OCI-LY1 (cell line): ENCODE measurements around the gene IKZF3.

Source experiments
- H2AFZ ChIP-seq: fragments of 200-600 bp; sonication (generic), shearing (Covaris generic); 2 replicates; pipeline ENCODE4 v1.6.0; 2014; ENCODE audit warnings: antibody characterized with exemption, mild to moderate bottlenecking, low read length
- H3F3A ChIP-seq: fragments of 200-600 bp; sonication (generic), shearing (Covaris generic); 2 replicates; pipeline ENCODE4 v1.6.0; 2014; ENCODE audit warnings: mild to moderate bottlenecking, antibody characterized with exemption, low read length, moderate library complexity; ENCODE audit not compliant: insufficient read depth
- H3K27ac ChIP-seq: fragments of 200-600 bp; sonication (generic); 2 replicates; pipeline ENCODE4 v1.5.1; 2014; ENCODE audit warnings: low read length, mixed run types, mild to moderate bottlenecking, low read depth; ENCODE audit not compliant: poor library complexity, severe bottlenecking
- H3K27me3 ChIP-seq: fragments of 200-600 bp; sonication (generic); 2 replicates; pipeline ENCODE4 v1.6.0; 2014; ENCODE audit warnings: antibody characterized with exemption, mild to moderate bottlenecking, low read length, moderate library complexity; ENCODE audit not compliant: insufficient read depth
- H3K36me3 ChIP-seq: fragments of 200-600 bp; sonication (generic); 2 replicates; pipeline ENCODE4 v1.6.1; 2014; ENCODE audit warnings: mild to moderate bottlenecking, antibody characterized with exemption, low read length, moderate library complexity, mixed read lengths; ENCODE audit not compliant: insufficient read depth
- H3K4me1 ChIP-seq: fragments of 200-600 bp; sonication (generic); 2 replicates; pipeline ENCODE4 v1.5.1; 2014; ENCODE audit warnings: mild to moderate bottlenecking, low read length, moderate library complexity; ENCODE audit not compliant: insufficient read depth, severe bottlenecking
- H3K4me2 ChIP-seq: fragments of 200-600 bp; sonication (generic), shearing (Covaris generic); 2 replicates; pipeline ENCODE4 v1.6.1; 2014; ENCODE audit warnings: low read length
- H3K4me3 ChIP-seq: fragments of 200-600 bp; sonication (generic); 2 replicates; pipeline ENCODE4 v1.5.1; 2014; ENCODE audit warnings: low read length, low read depth, mild to moderate bottlenecking, mixed read lengths; ENCODE audit not compliant: poor library complexity, severe bottlenecking
- H3K79me2 ChIP-seq: fragments of 200-600 bp; shearing (Covaris generic); 2 replicates; pipeline ENCODE4 v1.6.1; 2016; ENCODE audit warnings: mixed run types, low read length, mixed read lengths; ENCODE audit not compliant: insufficient read depth
- H3K9ac ChIP-seq: fragments of 200-600 bp; sonication (generic), shearing (Covaris generic); 2 replicates; pipeline ENCODE4 v1.6.1; 2014; ENCODE audit warnings: mild to moderate bottlenecking, low read length, mixed read lengths
- H3K9me2 ChIP-seq: fragments of 200-600 bp; sonication (generic), shearing (Covaris generic); 2 replicates; pipeline ENCODE4 v1.6.1; 2014; ENCODE audit warnings: low read depth, mild to moderate bottlenecking, low read length, mixed read lengths
- H3K9me3 ChIP-seq: fragments of 200-600 bp; shearing (Covaris generic); 2 replicates; pipeline ENCODE4 v1.6.1; 2014; ENCODE audit warnings: low read length, mixed read lengths
- H4K20me1 ChIP-seq: fragments of 200-600 bp; sonication (generic), shearing (Covaris generic); 2 replicates; pipeline ENCODE4 v1.6.0; 2016; ENCODE audit warnings: mild to moderate bottlenecking, low read length; ENCODE audit not compliant: insufficient read depth
- CTCF ChIP-seq: fragments of 200-600 bp; sonication (generic), shearing (Covaris generic); IDR thresholded peaks from 2 replicates; pipeline ENCODE4 v1.5.1; 2017; ENCODE audit warnings: mild to moderate bottlenecking, antibody characterized with exemption, low read length, moderate library complexity, mixed read lengths
- EZH2 ChIP-seq: fragments of 200-600 bp; sonication (generic), shearing (Covaris generic); IDR thresholded peaks from 2 replicates; pipeline ENCODE4 v1.8.0; 2017; ENCODE audit warnings: borderline replicate concordance, mixed run types, mild to moderate bottlenecking, antibody characterized with exemption, low read length, moderate library complexity, mixed read lengths

The IKZF3 gene

GRCh38 chr17:39761861-39762496, 102.1 kb downstream of the IKZF3 start:
- H2AFZ ChIP-seq: no peak overlapping the region
- H3K27ac ChIP-seq: peak overlapping the region; percentile 77
- no peaks in the 10 kb centered on the region for H3K27me3 ChIP-seq
- no peak for TF ChIP-seq CTCF
- TF ChIP-seq EZH2: no peak
- H3K4me2 ChIP-seq: no peak overlapping the region
- H3K9ac ChIP-seq: no peak overlapping the region
- H3K9me3 ChIP-seq: no peaks in the 10 kb centered on the region
- peaks cover 31% of the 10 kb centered on the region for H3F3A ChIP-seq
- no peaks in the 10 kb centered on the region for H4K20me1 ChIP-seq
- no peak overlapping the region for H3K4me3 ChIP-seq
- H3K79me2 ChIP-seq: peaks cover 7% of the 10 kb centered on the region
- peaks cover 68% of the 10 kb centered on the region for H3K36me3 ChIP-seq
- H3K9me2 ChIP-seq: no peaks in the 10 kb centered on the region
- H3K4me1 ChIP-seq: peaks cover 84% of the 10 kb centered on the region

- H3K9me2 ChIP-seq: no peaks in the 10 kb centered on the region
- TF ChIP-seq EZH2 (no peak), CTCF (no peak)
- peak overlapping the region; percentile 65; the same call in 1 of the 2 replicates for H3K4me2 ChIP-seq
- no peaks in the 10 kb centered on the region for H3K27me3 ChIP-seq
- no peaks in the 10 kb centered on the region for H4K20me1 ChIP-seq
- H3F3A ChIP-seq: peaks cover 39% of the 10 kb centered on the region
- peaks cover 40% of the 10 kb centered on the region for H3K36me3 ChIP-seq
- H2AFZ ChIP-seq: no peak overlapping the region
- H3K27ac ChIP-seq: peak overlapping the region; percentile 99
- H3K4me1 ChIP-seq: peaks cover 86% of the 10 kb centered on the region
- peak overlapping the region; percentile 84 for H3K9ac ChIP-seq
- no peak overlapping the region for H3K4me3 ChIP-seq
- H3K9me3 ChIP-seq: no peaks in the 10 kb centered on the region
- H3K79me2 ChIP-seq: no peaks in the 10 kb centered on the region
Measured at GRCh38 chr17:39759204-39759603, 104.9 kb downstream of the IKZF3 start.

DNA sequence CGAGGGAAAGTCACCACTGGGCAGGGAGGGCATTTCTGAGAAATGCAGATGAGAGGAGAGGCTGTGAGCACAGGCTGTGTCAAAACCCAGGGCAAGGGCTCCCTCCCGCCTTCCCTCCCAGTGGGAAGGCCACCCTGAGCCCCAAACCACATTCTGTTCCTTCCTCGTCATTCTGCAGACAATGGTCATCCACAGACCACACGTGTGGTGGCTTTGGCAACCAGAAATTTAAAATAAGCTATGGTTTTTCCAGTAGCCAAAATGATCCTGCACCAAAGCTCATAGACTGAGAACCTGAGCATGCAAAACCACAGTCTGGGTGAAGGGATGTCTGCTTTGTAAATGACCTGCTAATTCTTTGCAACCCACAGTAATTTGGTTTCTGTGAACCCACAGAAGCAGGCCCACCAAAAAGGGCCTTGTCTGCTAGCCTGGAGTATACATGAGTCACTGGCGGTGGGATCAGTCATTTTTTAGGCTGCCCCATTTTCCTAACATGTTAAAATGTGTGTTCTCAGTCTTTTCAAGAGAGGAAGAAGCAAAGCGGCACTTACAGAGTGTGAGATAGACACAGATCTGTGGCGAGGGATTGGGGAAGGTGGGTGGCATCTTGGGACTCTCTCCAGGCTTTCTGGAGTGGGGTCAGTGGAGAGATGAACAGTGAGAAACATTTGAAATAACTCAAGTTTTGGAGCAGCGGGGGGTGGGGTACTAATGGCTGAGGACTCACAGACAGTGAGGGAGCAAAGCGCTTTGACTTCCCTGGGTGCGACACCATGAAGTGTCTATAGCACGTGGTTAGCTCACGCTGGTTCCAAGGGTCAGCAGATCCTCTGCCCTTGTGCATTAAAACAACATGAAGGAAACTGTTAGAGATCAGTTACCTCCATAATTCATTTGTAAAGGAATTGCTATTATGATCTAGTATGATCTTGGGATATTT, 105.9 kb downstream of the IKZF3 start:
- peak overlapping the region; percentile 99 for H3K27ac ChIP-seq
- TF ChIP-seq CTCF (no peak), EZH2 (no peak)
- peak overlapping the region; percentile 84 for H3K9ac ChIP-seq
- H3K36me3 ChIP-seq: peaks cover 30% of the 10 kb centered on the region
- H2AFZ ChIP-seq: no peak overlapping the region
- no peaks in the 10 kb centered on the region for H3K79me2 ChIP-seq
- no peaks in the 10 kb centered on the region for H3K27me3 ChIP-seq
- H3K4me1 ChIP-seq: peaks cover 90% of the 10 kb centered on the region
- H3K9me2 ChIP-seq: no peaks in the 10 kb centered on the region
- H3K4me2 ChIP-seq: peak overlapping the region; percentile 65
- peaks cover 38% of the 10 kb centered on the region for H3F3A ChIP-seq
- no peaks in the 10 kb centered on the region for H3K9me3 ChIP-seq
- H4K20me1 ChIP-seq: no peaks in the 10 kb centered on the region
- H3K4me3 ChIP-seq: no peak overlapping the region
